Brain microvascular endothelial cell (primary cell): ENCODE results near the gene PTPRM.

Experiments
- DNase-seq: peaks from one replicate; pipeline ENCODE4 v3.0.0-alpha.2; 2020
- H3K27ac ChIP-seq: fragments of 250-450 bp; sonication (Bioruptor Pico); 2 replicates; pipeline ENCODE4 v1.5.1; 2020; ENCODE audit warnings: mild to moderate bottlenecking, moderate library complexity
- H3K27me3 ChIP-seq: fragments of 250-450 bp; sonication (Bioruptor Pico); replicated peaks from 2 replicates; pipeline ENCODE4 v1.5.1; 2020; ENCODE audit warnings: mild to moderate bottlenecking
- H3K36me3 ChIP-seq: fragments of 250-450 bp; sonication (Bioruptor Pico); replicated peaks from 2 replicates; pipeline ENCODE4 v1.5.1; 2020; ENCODE audit warnings: mild to moderate bottlenecking
- H3K4me3 ChIP-seq: 2 replicates; pipeline ENCODE4 v1.5.1; 2011; ENCODE audit warnings: low read depth, mild to moderate bottlenecking, control low read depth, low read length, moderate library complexity
- in situ Hi-C: cut with HindIII; loops from 2 replicates; pipeline ENCODE4 v1.10.0; 2017; ENCODE audit warnings: low sequenced_read_pairs, low pct_ligation_motif_present
- TF ChIP-seq, protein P1 (sequence below): IDR thresholded peaks from 2 replicates; pipeline ENCODE4 v1.5.1; 2011; ENCODE audit warnings: low read depth, mild to moderate bottlenecking, moderate library complexity, low read length, control low read depth, inconsistent platforms; ENCODE audit errors: missing control alignments

PTPRM gene

DNA sequence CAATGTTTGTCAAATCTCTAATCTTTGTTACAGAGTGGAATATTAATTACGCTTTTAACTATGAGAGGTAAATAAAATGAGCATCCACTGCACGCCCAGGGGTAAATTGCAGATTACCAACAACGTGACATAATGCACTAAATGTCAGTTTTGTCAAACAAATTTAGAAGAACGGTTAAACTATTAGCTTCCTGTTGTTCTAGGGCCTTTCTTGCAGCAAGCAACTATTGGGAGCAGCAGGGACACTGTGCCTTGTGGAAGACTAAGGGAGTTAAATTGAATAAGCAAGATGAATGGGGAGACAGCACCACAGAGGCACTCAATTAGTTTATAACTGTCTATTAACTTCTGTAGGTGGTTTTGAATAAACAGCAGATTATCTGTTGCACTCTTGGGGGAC, 651.1 kb downstream of the PTPRM start:
- in situ Hi-C loops: no loop called here
- TF ChIP-seq, protein P1, sequence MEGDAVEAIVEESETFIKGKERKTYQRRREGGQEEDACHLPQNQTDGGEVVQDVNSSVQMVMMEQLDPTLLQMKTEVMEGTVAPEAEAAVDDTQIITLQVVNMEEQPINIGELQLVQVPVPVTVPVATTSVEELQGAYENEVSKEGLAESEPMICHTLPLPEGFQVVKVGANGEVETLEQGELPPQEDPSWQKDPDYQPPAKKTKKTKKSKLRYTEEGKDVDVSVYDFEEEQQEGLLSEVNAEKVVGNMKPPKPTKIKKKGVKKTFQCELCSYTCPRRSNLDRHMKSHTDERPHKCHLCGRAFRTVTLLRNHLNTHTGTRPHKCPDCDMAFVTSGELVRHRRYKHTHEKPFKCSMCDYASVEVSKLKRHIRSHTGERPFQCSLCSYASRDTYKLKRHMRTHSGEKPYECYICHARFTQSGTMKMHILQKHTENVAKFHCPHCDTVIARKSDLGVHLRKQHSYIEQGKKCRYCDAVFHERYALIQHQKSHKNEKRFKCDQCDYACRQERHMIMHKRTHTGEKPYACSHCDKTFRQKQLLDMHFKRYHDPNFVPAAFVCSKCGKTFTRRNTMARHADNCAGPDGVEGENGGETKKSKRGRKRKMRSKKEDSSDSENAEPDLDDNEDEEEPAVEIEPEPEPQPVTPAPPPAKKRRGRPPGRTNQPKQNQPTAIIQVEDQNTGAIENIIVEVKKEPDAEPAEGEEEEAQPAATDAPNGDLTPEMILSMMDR: no peak
- no peak overlapping the region for H3K4me3 ChIP-seq
- H3K27me3 ChIP-seq: no peaks in the 10 kb centered on the region
- H3K27ac ChIP-seq: no peak overlapping the region
- H3K36me3 ChIP-seq: no peaks in the 10 kb centered on the region
- DNase-seq: no peak

GRCh38 chr18:8221452-8221851, 654.3 kb downstream of the PTPRM start:
- TF ChIP-seq, protein P1: no peak
- no peak overlapping the region for H3K4me3 ChIP-seq
- in situ Hi-C loops: no loop called here

DNA sequence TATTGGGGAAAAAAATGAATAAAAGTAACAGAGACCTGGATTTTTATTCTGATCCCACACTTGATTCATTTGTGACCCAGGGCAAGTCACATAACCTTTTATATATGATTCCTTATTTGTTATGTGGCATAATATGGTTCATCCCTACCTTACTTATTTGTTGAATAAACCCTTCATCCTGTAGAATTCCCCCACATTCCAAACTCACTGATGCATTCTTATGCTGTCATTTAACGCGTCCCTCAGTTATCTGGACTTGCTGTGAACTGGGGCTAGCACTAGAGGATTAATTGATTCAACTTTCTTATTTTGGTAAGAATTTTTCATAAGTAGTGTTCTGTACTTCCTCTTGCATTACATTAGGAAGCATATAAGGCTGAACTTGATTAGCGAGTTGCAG, 657.5 kb downstream of the PTPRM start:
- TF ChIP-seq, protein P1: no peak
- H3K4me3 ChIP-seq: no peak overlapping the region
- no peaks in the 10 kb centered on the region for H3K36me3 ChIP-seq
- no peak overlapping the region for H3K27ac ChIP-seq
- peak; percentile 32 for DNase-seq
- in situ Hi-C loops: no loop called here
- no peaks in the 10 kb centered on the region for H3K27me3 ChIP-seq

More at GRCh38 chr18:8221452-8221851, 654.3 kb downstream of the PTPRM start:
- Histone ChIP-seq H3K27ac (no peak overlapping the region), H3K27me3 (no peaks in the 10 kb centered on the region), H3K36me3 (no peaks in the 10 kb centered on the region)
- DNase-seq: no peak

DNA sequence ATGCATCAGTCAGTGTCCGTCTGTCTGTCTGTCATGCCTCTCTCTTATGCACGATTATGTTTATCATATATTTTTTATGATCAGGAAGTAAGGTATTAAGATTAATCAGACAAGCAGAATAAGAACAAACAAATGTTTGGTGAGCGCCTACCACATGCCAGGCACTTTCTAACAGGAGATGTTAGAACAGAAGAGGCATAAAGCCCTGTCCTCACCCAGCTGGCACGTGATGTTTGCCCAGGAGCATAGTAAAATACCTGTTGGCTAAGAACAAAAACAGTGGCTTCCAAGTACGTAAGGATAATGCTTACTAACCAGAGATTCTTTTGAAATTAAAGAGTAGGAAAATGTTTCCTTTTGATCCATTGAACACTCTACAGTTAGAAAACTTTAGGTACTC, 661.9 kb downstream of the PTPRM start:
- in situ Hi-C loops: no loop called here
- H3K4me3 ChIP-seq: no peak overlapping the region
- no peak for DNase-seq
- H3K27me3 ChIP-seq: no peaks in the 10 kb centered on the region
- H3K36me3 ChIP-seq: no peaks in the 10 kb centered on the region
- H3K27ac ChIP-seq: no peak overlapping the region
- TF ChIP-seq, protein P1: no peak

DNA sequence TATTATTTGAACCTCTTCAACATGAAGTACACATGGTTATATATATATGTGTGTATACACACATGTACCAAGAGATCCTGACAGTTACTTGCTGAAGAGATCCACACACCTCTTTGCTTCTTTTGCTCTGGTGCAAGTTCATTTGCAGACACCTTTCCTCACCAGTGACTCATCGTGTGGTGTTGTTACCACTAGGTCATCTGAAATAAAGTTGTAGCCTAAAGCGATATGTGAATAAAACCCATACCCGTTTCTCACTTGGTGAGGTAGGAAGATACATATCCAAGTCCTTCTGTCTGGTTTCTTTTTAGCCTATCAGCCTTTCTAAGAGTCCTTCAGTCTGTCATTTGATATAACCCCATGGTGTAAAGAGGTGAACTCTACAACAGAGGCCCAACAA, 662.7 kb downstream of the PTPRM start:
- DNase-seq: no peak
- in situ Hi-C loops: no loop called here
- Histone ChIP-seq H3K27ac (no peak overlapping the region), H3K27me3 (no peaks in the 10 kb centered on the region), H3K36me3 (no peaks in the 10 kb centered on the region), H3K4me3 (no peak overlapping the region)
- TF ChIP-seq, protein P1: no peak

DNA sequence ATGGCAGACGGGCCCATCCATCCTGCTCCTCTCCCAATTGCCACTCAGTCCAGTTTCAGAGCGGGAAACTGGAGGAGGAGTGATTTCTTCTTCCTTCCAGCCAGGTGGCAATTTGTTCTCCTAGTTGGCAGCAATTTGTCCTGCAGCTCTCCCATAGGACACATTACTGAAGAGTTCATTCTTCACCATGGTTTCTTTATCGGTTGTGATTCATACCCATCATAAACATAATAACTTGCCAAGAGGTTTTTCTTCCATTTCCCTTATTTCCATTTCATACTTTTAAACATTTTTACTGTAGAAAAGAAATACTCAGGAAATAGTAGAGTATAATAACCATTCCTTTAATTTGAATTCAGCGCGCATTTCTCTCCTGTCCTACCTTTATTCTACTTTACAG, 664.2 kb downstream of the PTPRM start:
- no peaks in the 10 kb centered on the region for H3K36me3 ChIP-seq
- H3K4me3 ChIP-seq: no peak overlapping the region
- in situ Hi-C loops: no loop called here
- no peak overlapping the region for H3K27ac ChIP-seq
- TF ChIP-seq, protein P1: no peak
- DNase-seq: no peak
- H3K27me3 ChIP-seq: no peaks in the 10 kb centered on the region
